GM06990 (cell line): Measurements from ENCODE around the gene NDUFA8.

ENCODE experiments used
- DNase-seq: peaks from one replicate; pipeline ENCODE4 v3.0.0-alpha.2; 2011; ENCODE audit not compliant: insufficient read length; ENCODE audit errors: extremely low read depth
- H3K27me3 ChIP-seq: replicated peaks from 2 replicates; pipeline ENCODE4 v1.6.0; 2011; ENCODE audit warnings: low read length; ENCODE audit not compliant: control insufficient read depth, insufficient read depth
- H3K36me3 ChIP-seq: 2 replicates; pipeline ENCODE4 v1.5.1; 2011; ENCODE audit warnings: low read length; ENCODE audit not compliant: control insufficient read depth, insufficient read depth
- H3K4me3 ChIP-seq: replicated peaks from 2 replicates; pipeline ENCODE4 v1.5.1; 2011; ENCODE audit warnings: low read depth, mild to moderate bottlenecking, control low read depth, low read length
- CTCF ChIP-seq: IDR thresholded peaks from 2 replicates; pipeline ENCODE4 v1.5.1; 2011; ENCODE audit warnings: low read length, control low read depth, mild to moderate bottlenecking, inconsistent platforms; ENCODE audit not compliant: insufficient read depth, poor library complexity, severe bottlenecking

NDUFA8 gene

DNA sequence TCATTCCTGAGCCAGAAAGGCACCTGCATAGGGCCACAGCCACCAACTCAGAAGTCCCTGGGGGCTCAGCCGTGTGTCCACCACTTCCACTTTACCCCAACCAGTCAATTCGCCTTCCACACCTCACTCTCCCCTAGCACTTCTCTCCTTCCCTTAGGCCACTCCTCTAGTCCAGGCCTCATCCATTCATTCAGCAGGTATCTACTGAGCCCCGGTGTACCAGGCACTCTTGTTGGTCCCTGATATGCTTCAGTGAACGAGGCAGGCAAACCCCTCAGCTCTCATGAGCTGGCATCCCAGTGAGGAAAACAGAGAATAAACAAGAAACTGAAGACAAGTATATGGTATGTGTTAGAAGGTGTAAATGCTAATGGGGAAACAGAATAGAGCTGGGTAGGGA, 28.7 kb downstream of the NDUFA8 start:
- no peak for TF ChIP-seq CTCF
- H3K36me3 ChIP-seq, result no peaks in the 10 kb centered on the region
- peaks cover 1% of the 10 kb centered on the region; the same call in 1 of the 2 replicates for H3K27me3 ChIP-seq
- DNase-seq, result no peak
- no peak overlapping the region for H3K4me3 ChIP-seq

- no peak for DNase-seq
- TF ChIP-seq CTCF, result no peak
- Histone ChIP-seq H3K27me3 (peaks cover 1% of the 10 kb centered on the region; the same call in 1 of the 2 replicates), H3K36me3 (no peaks in the 10 kb centered on the region), H3K4me3 (no peak overlapping the region)
Observed at GRCh38 chr9:122129969-122130368, 29.6 kb downstream of the NDUFA8 start.

- TF ChIP-seq CTCF, result no peak
- DNase-seq, result no peak
- Histone ChIP-seq H3K4me3 (no peak overlapping the region), H3K27me3 (peaks cover 1% of the 10 kb centered on the region), H3K36me3 (no peaks in the 10 kb centered on the region)
Observed at GRCh38 chr9:122128969-122129343, 30.6 kb downstream of the NDUFA8 start.

GRCh38 chr9:122128007-122128968, 31.3 kb downstream of the NDUFA8 start:
- H3K27me3 ChIP-seq, result peaks cover 1% of the 10 kb centered on the region
- DNase-seq, result no peak
- no peak overlapping the region for H3K4me3 ChIP-seq
- TF ChIP-seq CTCF, result no peak
- H3K36me3 ChIP-seq, result no peaks in the 10 kb centered on the region

DNA sequence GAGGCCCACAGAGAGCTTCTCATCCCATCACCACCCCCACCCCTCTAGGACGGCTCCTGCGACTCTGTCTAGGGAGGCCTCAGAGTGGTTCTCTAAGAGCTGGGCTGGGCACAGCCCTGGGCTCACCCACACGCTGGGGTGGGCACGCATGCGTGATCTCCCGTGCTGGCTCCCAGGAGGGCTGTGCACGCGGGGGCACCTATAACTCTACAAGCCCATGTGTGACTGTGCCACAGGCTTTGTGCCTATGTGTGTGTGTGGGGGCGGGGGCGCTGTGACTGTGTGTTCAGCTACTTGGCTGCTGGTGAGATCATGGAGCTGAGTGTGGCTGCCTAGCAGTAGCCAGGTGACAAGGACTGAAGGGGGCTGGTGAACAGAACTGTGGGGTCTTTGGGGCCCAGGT, 32.2 kb downstream of the NDUFA8 start:
- DNase-seq, result no peak
- TF ChIP-seq CTCF, result no peak
- Histone ChIP-seq H3K36me3 (no peaks in the 10 kb centered on the region), H3K4me3 (no peak overlapping the region), H3K27me3 (peaks cover 1% of the 10 kb centered on the region)
